ENCODE data around the gene ZNF277.

The ZNF277 gene

DNA sequence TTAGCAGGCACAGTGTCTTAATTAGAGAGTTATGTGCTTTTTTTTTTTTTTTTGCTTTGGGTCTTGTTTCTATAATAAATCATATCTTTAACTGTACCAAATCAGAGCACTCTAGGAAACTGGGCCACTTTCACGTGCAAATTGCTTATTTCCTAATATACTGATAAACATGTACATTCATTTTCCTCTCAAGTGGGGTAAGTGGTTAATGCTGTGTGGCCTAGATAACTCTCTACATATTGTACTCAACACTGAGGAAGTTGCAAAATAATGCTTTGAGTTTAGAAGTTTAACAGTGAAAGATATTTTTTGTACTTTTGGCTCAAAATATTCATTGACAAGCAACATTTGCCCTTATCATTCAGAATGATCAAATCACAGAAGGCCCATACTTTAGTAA is 127.9 kb downstream of the ZNF277 start:
- ChIA-PET CTCF (no interaction called here), POLR2A (no interaction called here)
- TF ChIP-seq ZNF571 (tag by site-specific recombination; IDR thresholded peaks at IDR 0.05) (no peak), ZNF654 (tag by site-specific recombination; IDR thresholded peaks at IDR 0.05; ENCODE audit: low read depth) (no peak), ZNF157 (tag by site-specific recombination; IDR thresholded peaks at IDR 0.05) (no peak), ZNF521 (tag by site-specific recombination; IDR thresholded peaks at IDR 0.05) (no peak), ZNF302 (tag by site-specific recombination; IDR thresholded peaks at IDR 0.05; ENCODE audit: low read depth) (no peak)
- Histone ChIP-seq H3K27ac (ENCODE audit: extremely low read depth, low read depth, low read length) (no peak overlapping the region), H3K9me3 (ENCODE audit: control insufficient read depth, insufficient read depth, low read depth, low read length) (no peaks in the 10 kb centered on the region), H3K4me3 (ENCODE audit: low read depth, low read length) (no peak overlapping the region), H3K4me1 (ENCODE audit: control insufficient read depth, insufficient read depth, low read length) (no peaks in the 10 kb centered on the region), H3K36me3 (ENCODE audit: control insufficient read depth in 2 of 2, insufficient read depth in 1 of 2, low read length in 2 of 2) (peaks cover 0 to 4% of the 10 kb centered on the region in 2 experiments; a peak in 1 of 3 replicates)

DNA sequence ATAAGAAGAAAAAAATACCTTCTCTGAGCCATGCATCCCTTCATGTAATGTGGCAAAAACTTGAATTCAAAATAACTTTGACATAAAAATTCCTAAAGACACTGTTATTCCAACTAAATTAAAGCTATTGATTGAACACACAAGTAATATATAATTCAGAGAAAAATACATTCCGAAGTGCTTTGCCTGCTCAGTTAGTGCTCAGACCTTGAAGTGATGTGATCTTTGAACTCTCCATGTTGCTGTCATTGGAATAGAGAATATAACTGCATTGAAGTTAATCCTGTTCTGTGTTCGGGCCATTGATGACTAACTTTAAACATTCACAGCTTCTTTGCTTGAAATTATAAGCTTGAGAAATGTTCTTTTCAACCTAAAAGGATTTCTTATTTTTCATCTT is 129.8 kb downstream of the ZNF277 start:
- H3K9me3 ChIP-seq (ENCODE audit: control insufficient read depth, insufficient read depth, low read depth, low read length): no peaks in the 10 kb centered on the region
- POLR2A ChIA-PET: no interaction called here
- H3K36me3 ChIP-seq (ENCODE audit: control insufficient read depth in 2 of 2, insufficient read depth in 1 of 2, low read length in 2 of 2): peaks cover 0 to 6% of the 10 kb centered on the region in 2 experiments; a peak in 2 of 3 replicates
- CTCF ChIA-PET: no interaction called here
- H3K4me3 ChIP-seq (ENCODE audit: low read depth, low read length): no peak overlapping the region
- no peaks in the 10 kb centered on the region for H3K4me1 ChIP-seq (ENCODE audit: control insufficient read depth, insufficient read depth, low read length)
- H3K27ac ChIP-seq (ENCODE audit: extremely low read depth, low read depth, low read length): no peak overlapping the region
- TF ChIP-seq ZNF645 (tag by site-specific recombination; IDR thresholded peaks at IDR 0.05) (no peak), YY2 (tag by site-specific recombination; IDR thresholded peaks at IDR 0.05) (no peak), GLIS1 (tag by site-specific recombination; IDR thresholded peaks at IDR 0.05) (no peak), ZNF629 (tag by site-specific recombination; IDR thresholded peaks at IDR 0.05) (no peak), ZNF292 (tag by site-specific recombination; IDR thresholded peaks at IDR 0.05; ENCODE audit: borderline replicate concordance, low read depth) (no peak), ZNF660 (tag by site-specific recombination; IDR thresholded peaks at IDR 0.05) (no peak)
- TF ChIP-seq, protein P1, sequence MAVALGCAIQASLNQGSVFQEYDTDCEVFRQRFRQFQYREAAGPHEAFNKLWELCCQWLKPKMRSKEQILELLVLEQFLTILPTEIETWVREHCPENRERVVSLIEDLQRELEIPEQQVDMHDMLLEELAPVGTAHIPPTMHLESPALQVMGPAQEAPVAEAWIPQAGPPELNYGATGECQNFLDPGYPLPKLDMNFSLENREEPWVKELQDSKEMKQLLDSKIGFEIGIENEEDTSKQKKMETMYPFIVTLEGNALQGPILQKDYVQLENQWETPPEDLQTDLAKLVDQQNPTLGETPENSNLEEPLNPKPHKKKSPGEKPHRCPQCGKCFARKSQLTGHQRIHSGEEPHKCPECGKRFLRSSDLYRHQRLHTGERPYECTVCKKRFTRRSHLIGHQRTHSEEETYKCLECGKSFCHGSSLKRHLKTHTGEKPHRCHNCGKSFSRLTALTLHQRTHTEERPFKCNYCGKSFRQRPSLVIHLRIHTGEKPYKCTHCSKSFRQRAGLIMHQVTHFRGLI (tag by site-specific recombination; IDR thresholded peaks at IDR 0.05): no peak

- POLR2A ChIA-PET: no interaction called here
- CTCF ChIA-PET: no interaction called here
- Histone ChIP-seq H3K4me3 (ENCODE audit: low read depth, low read length) (no peak overlapping the region), H3K36me3 (ENCODE audit: control insufficient read depth in 2 of 2, insufficient read depth in 1 of 2, low read length in 2 of 2) (peaks cover 0 to 10% of the 10 kb centered on the region in 2 experiments; a peak in 2 of 3 replicates), H3K4me1 (ENCODE audit: control insufficient read depth, insufficient read depth, low read length) (no peaks in the 10 kb centered on the region), H3K9me3 (ENCODE audit: control insufficient read depth, insufficient read depth, low read depth, low read length) (no peaks in the 10 kb centered on the region), H3K27ac (ENCODE audit: extremely low read depth, low read depth, low read length) (no peak overlapping the region)
- TF ChIP-seq OVOL3 (tag by site-specific recombination; IDR thresholded peaks at IDR 0.05) (no peak), ZNF529 (tag by site-specific recombination; IDR thresholded peaks at IDR 0.05; ENCODE audit: insufficient replicate concordance) (no peak), ZBTB7A (tag by site-specific recombination; IDR thresholded peaks at IDR 0.05; ENCODE audit: low read depth) (no peak), GLI2 (tag by site-specific recombination; IDR thresholded peaks at IDR 0.05; ENCODE audit: borderline replicate concordance, low read depth) (no peak), GLI4 (tag by site-specific recombination; IDR thresholded peaks at IDR 0.05) (no peak), ZEB2 (tag by site-specific recombination; IDR thresholded peaks at IDR 0.05) (no peak), ZNF341 (tag by site-specific recombination; IDR thresholded peaks at IDR 0.05; ENCODE audit: low read depth) (no peak), ZNF274 (IDR thresholded peaks at IDR 0.05; ENCODE audit: low read length) (no peak), ZNF274 (tag by site-specific recombination; IDR thresholded peaks at IDR 0.05; ENCODE audit: borderline replicate concordance) (no peak), ZNF658 (tag by site-specific recombination; IDR thresholded peaks at IDR 0.05) (no peak), ZNF645 (tag by site-specific recombination; IDR thresholded peaks at IDR 0.05) (no peak), ZNF140 (tag by site-specific recombination; IDR thresholded peaks at IDR 0.05) (no peak)
- TF ChIP-seq, protein P2, sequence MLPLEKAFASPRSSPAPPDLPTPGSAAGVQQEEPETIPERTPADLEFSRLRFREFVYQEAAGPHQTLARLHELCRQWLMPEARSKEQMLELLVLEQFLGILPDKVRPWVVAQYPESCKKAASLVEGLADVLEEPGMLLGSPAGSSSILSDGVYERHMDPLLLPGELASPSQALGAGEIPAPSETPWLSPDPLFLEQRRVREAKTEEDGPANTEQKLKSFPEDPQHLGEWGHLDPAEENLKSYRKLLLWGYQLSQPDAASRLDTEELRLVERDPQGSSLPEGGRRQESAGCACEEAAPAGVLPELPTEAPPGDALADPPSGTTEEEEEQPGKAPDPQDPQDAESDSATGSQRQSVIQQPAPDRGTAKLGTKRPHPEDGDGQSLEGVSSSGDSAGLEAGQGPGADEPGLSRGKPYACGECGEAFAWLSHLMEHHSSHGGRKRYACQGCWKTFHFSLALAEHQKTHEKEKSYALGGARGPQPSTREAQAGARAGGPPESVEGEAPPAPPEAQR (tag by site-specific recombination; IDR thresholded peaks at IDR 0.05): no peak
Measured at GRCh38 chr7:112336936-112337576, 130.6 kb downstream of the ZNF277 start.
